A172 (cell line): Measurements from ENCODE around the gene OPRL1. TPM values are rescaled to one million over a fixed set of nuclear protein-coding genes. Genes with fewer than 3 reads are reported as not detected.

ENCODE experiments used
- DNase-seq: peaks from one replicate; pipeline ENCODE4 v3.0.0-alpha.2; 2015; ENCODE audit warnings: low spot score
- total RNA-seq: library from RNA; depleted of rRNA; stranded (reverse); fragments of >200 nt; shearing (Covaris generic); gene quantifications from 2 replicates; pipeline ENCODE4 v1.2.3, GENCODE V29; 2014

The OPRL1 gene
- total RNA-seq, 1 experiment from 2014 or later, result 1.2 TPM

DNA sequence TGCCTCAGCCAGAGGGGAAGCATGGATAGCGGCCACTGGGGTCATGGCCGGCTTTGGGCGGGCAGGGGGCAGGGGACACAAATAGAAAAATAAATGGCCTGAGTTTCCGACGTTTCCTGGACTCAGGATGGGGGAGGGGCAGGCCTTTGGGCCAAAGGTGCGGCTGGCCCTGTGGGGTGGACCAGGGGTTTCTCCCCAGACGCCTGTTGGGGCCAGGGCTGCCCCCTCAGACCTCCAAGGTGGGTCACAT is 23.3 kb upstream of the OPRL1 start:
- no peak for DNase-seq

DNA sequence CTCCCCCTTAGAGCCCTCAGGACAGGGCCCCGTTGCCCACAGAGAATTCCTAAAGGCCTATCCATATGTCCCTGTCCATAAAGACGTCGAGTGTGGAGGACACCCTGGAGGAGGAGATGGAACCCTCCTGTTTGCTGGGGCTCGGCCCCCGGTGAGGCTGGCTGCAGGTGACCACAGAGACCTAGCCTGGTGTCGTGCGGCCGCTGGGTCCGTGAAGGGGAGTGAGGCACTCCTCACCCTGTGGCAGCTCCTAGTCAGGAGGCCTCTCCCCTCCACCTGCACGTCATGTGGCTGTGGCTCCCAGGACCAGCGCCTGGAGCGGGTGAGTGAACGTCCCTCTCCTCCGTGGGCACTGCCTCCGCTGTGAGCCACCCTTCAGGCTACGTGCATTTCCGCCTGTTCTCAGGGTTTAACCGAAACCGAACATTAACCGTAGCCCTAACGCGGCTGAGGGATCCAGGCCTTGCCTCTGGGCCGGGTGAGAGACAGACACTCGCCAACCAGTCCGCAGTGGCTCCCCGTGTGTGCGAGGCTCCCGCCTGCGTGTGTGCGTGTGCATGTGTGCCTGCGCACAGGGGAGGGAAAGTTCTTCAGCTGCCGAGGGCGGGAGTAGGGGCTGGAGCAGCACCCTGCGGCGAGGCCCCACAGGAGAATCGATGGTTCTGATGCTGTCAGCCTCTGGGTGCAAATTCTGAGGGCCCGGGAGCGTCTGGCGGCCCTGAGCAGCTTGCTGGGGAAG is 22.8 kb upstream of the OPRL1 start:
- DNase-seq, result no peak

DNA sequence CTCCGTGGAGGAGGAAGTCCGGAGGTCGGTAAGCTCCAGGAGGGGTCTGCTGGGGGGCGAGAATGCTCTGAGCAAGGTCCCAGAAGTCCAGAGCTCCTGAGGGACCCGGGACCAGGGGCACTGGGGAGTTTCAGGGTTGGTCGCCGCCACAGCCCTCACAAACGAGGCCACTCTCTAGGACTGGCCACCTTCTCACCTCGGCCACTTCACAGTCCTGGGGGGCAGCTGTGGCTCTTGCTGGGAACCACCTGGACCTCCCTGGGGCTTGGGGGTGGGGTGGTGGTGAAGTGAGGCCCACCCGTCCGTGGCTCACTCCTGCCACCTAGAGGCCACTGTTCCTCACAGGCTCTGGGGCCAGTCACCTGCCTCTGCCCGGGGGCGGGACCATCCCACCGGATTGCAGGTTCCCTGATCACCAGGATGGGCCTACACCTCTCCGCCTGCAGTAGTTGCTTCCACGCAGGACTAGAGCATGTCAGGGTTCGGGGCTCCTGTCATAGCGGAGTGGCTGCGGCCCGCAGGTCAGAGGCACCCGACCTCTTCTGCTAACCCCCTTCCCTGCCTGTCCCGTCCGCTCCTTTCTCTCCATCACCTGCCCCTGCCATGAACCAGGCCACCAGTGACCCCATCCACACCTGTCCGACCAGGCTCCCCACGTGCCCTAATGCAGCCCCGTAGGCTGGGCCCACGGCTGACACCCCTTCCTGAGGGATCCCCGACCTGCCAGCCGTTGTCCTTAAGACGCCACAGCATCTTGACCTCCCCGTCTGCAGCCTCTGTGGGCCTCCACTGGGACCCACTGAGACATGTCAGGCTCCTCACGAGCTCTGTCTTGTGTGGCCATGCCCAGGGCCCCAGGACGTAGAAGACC is 22.0 kb upstream of the OPRL1 start:
- DNase-seq, result peak; percentile 73

DNA sequence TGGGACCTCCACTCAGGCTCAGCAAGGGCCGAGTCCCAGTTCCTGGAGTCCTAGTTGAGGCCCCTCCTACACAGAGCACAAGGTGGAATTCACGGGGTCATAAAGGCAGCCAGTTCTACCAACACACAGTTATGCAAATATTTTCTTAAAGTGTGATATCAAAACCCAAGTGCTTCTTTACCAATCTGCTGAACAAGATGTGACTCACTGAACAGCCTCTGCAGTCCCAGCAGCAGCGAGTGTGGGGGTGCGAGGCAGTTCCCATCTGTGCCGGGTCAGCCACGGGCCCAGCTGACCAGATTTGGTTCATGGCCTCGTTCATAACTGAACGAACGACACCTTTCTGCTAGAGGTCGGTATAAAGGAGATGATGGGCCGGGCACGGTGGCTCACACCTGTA is 21.3 kb upstream of the OPRL1 start:
- no peak for DNase-seq

DNA sequence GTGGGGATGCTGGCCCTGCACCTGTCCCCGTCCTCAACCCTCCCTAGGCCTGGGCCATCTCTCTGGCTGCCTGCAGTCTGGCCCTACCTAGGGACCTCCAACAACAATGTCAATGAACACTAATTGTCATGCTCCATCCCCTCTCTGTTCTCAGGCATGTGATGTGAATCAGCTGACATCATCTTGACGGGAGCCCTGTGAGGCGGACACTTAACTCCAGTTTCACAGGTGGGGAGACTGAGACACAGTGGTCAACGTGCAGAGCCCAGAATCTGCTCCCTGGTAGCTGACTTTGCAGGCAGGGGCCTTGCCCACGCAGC is 17.6 kb upstream of the OPRL1 start:
- no peak for DNase-seq

DNA sequence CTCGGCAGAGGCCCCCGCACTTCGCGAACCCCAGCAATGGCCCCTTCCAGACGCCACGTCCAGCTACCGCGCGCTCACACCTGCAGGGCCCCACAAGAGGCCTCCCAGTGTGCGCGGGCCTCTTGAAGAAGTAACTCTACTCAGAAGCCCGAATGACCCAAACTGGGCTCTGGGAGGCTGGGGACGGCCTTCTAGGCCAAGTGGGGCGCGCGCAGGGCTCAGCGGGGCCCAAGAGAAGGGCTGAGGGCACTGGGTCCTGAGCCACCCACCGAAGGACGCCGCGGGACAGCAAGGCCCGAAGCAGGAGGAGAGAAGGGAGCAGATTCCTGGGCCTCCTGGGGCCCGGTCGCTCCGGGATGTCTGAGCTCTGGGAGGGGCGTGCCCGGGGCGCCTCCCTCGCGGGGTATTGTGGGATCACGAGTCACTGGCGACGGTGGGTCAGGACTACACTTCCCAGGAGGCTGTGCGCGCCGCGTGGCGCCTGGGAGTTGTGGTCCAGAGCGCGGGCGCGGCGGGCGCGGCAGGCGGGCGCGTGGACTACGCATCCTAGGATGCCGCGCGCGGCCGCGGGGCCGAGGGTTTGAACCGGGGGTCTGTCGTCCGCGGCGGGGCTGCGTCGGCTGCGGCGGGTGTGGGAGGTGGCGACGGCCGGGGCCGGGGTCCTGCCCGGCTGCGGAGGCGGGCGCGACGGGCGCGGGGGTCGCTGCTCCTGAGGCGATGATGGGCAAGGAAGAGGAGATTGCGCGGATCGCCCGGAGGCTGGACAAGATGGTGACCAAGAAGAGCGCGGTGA is 17.1 kb upstream of the OPRL1 start, which contains the start of gene TCEA2:
Gene TCEA2, plus strand, starts transcription at position 603 of the 793 bp plus-strand sequence. Its CDS starts 115 bp downstream, at position 718.
- peak; percentile 93 for DNase-seq

DNA sequence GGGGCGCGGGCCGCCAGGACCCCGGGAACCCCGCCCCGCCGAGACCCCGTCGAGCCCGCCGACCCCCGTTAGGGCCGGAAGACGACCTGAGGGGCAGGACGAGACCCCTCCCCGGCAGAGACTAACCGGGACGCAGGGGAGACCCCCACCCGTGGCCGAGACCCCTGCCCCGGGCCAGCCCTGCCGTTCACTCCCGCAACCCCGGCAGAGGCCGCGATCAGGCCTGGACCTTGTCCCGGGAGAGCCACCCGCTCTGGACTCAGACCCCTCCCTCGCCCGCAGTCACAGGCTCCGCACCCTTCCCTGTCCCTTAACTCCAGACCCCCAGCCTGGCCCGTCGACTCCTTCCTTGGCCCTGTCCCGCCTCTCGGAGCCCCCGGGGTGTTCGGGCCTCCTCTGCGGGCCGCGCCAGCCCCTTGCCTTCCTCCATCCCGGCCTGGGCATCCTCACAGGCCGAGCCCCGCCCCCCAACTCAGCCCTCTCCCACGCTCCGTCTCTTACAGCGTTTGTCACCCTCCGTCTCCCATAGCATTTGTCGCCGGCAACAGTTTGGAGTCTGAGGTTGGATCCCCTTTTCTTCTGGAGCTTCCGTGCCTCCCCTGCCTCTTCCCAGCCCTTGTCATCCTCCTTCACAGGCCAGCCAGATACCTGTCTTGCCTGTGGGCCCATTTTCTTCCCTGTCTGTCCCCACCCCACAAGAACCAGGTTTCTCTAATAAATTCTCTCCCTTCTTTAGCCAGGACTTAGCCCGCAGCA is 16.3 kb upstream of the OPRL1 start:
- no peak for DNase-seq

DNA sequence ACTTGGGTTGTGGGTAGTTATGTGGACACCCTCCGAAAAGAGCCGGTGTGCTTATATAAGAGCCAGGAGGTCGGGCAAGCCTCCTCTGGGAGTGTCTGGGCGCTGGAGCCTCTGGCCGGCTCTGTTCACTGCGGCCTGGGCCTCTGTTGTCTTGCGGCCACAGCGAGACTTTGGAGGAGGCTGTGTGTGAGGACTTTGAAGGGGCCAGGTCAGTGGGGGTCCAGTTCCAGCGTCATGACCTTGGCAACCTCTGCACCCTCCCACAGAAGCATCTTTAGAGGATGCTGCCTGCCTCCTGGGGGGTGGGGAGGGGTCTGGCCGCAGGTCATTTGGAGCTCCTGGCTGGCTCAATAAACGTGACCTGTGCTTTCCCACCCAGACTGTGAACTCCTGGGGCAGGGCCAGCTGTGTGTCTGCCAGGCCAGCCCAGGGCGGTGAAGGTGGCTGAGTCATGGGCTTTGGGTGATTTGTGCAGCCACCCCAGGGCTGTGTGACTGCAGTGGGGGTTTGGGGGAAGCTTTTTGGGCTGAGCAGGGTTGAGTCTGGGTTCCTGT is 15.7 kb upstream of the OPRL1 start:
- peak; percentile 90 for DNase-seq

DNA sequence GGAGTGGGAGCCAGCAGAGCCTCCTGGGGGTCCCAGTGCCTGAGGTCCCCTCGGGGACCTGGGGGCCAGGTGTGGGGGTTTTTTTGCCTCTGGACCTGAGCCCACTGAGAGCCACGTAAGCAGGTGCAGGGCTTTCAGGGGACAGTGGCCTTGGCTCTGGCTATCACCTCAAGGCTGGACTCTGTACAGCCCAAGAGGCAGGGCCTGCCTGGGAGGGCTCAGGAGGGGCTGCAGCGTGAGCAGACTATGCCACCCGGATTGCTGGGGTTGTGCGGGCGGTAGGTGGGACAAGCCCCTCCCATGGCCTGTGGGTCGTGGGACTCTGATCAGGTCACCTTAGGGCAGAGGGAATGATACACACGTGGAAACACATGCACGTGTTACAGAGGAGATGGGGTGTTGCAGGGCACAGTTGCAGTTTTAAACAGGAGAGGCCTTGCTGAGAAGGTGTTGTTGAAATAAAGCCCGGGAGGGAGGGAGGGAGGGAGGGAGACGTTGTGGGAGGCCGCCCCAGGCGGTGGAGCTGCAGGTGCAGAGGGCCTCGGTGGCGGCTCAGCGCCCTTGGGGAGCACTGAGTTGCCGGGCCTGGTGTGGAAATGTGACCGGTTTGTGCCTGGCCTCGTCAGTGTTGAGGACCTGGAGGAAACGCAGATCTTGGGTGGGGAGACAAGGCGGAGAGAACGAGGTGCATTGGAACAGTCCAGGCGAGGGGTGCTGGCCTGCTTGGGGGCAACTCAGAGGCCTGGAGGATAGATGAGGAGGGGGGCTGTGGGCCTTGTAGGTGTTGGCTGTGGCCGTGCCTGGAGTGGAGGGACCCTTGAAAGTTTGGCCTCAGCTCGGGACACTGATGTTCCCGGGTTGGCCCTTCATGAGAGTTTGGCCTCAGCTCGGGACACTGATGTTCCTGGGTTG is 14.6 kb upstream of the OPRL1 start:
- DNase-seq, result no peak

DNA sequence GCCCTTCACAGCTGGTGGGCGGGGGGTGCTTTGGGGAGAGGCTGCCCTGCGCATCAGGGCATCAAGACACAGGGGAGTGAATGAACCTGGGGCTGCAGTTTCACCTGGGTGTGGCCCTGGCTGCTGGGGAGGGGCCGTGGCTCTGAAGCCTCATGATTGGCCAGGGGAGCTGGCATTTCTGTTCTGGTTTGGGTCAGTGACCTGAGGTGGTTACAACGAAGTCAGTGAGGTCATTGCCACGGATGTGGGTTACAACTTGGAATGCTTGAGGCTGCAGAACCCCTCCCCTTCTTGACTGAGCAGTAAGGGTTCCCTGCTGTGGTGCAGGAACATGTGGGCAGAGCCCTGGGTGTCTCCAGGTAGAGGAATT is 13.9 kb upstream of the OPRL1 start:
- peak; percentile 99 for DNase-seq

DNA sequence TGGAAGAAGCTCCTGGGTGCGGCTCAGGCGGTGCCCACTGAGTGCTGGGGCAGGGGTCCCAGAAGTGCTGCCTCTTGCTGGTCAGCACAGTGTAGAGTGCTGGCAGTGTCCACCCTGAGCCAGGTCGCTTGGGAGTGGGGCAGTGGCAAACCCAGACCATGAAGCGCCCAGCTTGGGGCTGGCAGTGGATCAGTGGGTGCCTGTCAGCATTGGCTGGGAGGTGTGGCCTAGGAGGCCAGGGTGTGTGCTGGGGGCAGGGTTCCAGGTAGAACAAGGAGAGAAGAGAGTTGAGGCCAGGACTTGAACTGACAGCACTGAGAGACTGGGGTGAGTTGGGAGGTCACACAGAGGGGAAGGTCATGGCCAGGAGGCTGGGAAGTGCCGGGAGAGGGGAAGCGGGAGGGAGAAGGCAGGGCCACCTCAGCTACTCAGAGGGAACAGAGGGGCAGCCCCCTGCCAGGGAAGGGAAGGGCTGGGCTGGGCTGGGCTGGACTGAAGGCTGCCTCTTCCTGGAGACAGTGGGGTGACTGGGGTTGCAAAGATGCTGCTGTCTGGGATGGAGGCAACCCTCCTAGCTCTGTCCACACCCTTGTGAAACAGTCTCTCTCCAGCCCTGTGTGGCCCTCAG is 12.8 kb upstream of the OPRL1 start:
- DNase-seq, result no peak

DNA sequence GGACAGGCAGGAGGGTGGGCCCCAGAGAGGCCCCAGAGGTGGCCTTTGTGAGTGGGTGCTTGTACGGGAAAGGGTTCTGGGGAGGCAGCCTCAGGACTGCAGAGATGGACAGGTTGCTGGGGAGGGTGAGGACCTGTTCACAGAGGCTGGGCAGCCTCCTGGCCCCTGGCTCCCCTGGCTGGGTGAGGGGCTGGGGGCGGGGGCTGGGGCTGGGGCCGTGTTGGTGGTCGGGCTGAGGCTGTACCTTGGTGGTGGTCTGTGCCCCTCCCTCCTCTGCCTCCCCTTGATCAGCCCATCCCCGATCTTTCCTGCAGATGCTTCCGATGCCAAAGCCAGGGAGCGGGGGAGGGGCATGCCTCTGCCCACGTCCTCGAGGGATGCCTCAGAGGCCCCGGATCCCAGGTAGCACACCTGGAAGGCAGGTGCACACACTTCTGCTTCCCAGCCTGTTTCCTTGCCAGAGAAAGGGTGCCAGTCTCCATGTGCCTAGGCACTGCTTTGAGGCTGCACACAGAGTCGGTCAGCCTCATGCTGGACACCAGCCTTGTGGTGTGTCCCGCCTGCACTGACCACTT is 12.1 kb upstream of the OPRL1 start:
- no peak for DNase-seq

DNA sequence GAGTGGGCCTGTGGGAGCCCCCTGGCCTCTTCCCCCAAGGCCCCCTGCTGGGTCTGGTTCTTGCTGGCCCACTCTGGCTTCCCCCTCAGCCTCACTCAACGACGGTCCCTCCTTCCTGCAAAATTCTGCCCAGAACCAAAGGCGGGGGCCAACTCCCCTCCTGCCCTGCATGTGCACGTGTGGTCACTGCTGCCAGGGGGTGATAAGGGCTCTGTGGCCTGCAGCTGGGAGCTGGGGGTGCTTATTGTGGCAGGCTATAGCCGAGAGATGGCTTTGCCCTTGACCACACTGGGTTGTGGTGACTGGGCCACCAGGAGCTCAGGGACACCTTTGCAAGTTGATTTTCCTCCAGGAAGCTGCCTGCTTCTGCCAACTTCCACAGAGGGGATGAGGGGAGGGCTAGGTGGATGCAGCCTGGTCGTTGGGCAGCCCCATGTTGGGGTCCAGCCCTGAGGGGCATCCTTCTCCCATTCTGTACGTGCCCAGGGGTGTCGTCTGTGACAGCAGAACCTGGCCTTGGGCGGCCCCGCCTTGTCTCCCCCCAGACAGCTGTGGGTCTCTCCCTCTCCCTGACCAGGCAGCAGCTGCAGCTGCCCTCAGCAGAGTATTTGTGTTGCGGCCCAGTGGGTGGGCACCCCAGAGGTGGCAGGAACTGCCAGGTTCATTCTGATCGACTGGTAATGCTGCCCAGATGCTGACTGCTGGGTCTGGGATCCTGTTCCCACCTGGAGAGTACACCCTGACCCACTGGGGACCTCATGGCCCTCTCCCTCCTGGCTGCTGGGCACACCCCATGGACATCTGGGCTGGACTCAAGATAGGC is 11.3 kb upstream of the OPRL1 start:
- no peak for DNase-seq

DNA sequence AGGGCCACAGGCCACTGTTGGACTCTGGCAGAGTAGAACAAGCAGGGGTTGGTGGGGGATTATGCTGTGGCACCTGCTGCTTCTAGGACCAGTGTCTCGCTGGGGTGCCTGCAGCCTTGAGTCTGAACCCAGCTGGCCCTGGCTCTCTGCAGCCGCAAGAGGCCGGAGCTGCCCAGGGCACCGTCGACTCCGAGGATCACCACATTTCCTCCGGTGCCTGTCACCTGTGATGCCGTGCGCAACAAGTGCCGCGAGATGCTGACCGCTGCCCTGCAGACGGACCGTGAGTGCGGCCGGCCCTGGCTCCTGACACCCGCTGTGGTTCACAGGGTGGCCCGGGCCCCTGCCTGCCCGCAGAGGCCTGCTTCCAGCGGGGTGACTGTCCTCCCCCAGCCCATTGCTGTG is 10.7 kb upstream of the OPRL1 start:
- DNase-seq, result no peak

DNA sequence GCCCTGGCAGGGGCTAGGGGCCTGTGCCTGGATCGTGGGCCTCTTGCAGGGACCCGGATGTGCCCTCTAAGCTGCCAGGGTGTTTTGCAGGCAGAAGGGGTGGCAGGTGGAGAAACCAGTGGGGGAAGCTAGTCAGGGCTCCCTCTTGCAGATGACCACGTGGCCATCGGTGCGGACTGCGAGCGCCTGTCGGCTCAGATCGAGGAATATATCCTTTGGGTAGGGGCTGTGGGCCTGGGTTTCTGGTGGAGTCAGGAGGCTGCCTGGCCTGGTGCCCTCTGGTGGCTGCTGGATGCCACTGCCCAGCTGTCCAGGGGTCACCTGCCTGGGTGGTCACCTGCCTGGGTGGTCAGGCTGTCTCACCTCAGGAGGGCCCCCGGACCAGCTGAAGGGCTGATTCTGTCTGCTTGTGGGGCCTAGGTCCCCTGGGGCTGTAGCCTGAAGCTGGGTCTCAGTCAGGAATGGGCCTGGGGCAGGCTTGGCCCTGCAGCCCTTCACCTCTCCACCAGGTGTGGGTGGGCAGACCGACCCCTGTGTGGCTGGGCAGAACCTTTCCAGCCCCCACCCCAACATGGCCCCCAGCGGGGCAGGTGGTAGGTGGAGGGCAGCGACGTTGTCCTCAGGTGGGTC is 10.2 kb upstream of the OPRL1 start:
- DNase-seq, result no peak

DNA sequence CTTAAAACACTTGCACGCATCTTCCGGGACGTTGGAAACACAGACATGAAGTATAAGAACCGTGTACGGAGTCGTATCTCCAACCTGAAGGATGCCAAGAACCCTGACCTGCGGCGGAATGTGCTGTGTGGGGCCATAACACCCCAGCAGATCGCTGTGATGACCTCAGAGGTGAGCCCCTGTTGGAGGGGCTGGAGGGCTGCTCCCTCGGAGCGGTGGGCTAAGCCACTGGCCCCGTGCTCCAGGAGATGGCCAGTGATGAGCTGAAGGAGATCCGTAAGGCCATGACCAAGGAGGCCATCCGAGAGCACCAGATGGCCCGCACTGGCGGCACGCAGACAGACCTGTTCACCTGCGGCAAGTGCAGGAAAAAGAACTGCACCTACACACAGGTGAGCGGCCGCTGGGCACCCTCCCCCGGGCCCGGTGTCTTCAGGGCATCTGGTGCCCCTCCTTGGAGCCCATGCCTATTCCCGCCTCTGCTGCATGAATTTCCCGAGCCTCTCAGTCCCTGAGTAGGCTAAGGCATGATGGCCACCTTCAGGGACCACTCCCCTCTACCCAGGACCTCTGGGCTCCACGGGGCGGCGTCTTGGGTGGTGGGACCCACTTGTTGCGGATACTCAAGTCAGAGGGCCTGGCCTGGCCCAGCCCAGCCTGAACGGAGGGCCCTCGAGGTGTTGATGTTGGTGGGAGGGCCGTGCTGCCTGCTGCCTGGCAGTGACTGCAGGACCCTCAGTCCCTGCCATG is 9.5 kb upstream of the OPRL1 start:
- DNase-seq, result no peak
